ENCODE measurements around the gene PARP15.

Gene PARP15

GRCh38 chr3:122555275-122556071, 22.0 kb upstream of the PARP15 start:
- H3K9me3 Mint-ChIP-seq: no peaks in the 10 kb centered on the region
- H3K27me3 Mint-ChIP-seq (ENCODE audit: low read depth): no peaks in the 10 kb centered on the region
- no peak overlapping the region for H3K27ac Mint-ChIP-seq
- TF ChIP-seq CTCF (IDR thresholded peaks at IDR 0.05; ENCODE audit: unreplicated experiment in 3 of 3): no peak
- H3K4me1 Mint-ChIP-seq: peaks cover under 1% of the 10 kb centered on the region
- peaks cover under 1% of the 10 kb centered on the region for H3K36me3 Mint-ChIP-seq (ENCODE audit: low read depth)
- no peak overlapping the region for H3K4me3 Mint-ChIP-seq

DNA sequence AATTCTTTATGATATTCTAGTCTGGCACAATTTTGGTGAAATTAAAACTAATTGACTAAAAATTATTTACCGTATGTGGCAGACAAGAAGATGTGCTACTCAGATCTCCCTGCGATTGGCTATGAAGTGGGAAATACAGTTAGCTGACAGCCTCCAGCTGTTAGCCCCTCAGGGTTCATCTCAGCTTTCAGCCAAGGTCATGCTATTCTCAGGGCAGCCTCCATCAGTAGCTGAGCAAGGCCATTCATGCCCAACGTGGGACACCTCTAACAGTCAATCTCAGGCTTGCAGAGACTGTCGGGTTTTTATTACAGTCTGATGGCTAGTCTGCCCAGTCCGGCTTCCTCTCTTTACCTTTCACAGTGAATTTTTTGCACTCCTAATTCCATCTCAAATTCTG, 20.1 kb upstream of the PARP15 start:
- Mint-ChIP-seq H3K9me3 (no peaks in the 10 kb centered on the region), H3K4me3 (no peak overlapping the region), H3K36me3 (ENCODE audit: low read depth) (peaks cover 3% of the 10 kb centered on the region), H3K27me3 (ENCODE audit: low read depth) (no peaks in the 10 kb centered on the region), H3K27ac (no peak overlapping the region), H3K4me1 (peaks cover 7% of the 10 kb centered on the region)
- TF ChIP-seq CTCF (IDR thresholded peaks at IDR 0.05; ENCODE audit: unreplicated experiment in 3 of 3): no peak

GRCh38 chr3:122558605-122559004, 18.8 kb upstream of the PARP15 start:
- TF ChIP-seq CTCF (IDR thresholded peaks at IDR 0.05; ENCODE audit: unreplicated experiment in 3 of 3): no peak
- H3K9me3 Mint-ChIP-seq: no peaks in the 10 kb centered on the region
- no peak overlapping the region for H3K27ac Mint-ChIP-seq
- H3K27me3 Mint-ChIP-seq (ENCODE audit: low read depth): no peaks in the 10 kb centered on the region
- peaks cover 18% of the 10 kb centered on the region for H3K4me1 Mint-ChIP-seq
- H3K4me3 Mint-ChIP-seq: no peak overlapping the region
- peaks cover 3% of the 10 kb centered on the region for H3K36me3 Mint-ChIP-seq (ENCODE audit: low read depth)

DNA sequence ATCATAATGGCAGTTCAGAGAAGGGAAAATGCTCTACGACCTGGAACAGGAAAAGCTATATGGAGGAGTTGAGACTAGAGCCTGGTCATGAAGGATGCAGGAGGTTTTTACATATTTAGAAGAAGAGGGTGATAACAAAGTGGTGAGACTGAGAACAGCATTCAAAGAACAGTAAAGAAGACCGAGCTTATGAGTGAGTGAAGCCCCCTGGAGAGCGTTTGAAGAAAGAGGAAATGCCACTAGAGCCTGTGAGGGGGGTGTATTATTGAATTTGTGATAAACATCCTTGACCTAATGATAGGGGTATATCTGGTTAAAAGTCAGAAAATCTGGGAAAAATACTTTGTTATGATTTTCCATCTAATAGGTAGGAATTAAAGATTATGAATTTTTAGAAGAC, 17.5 kb upstream of the PARP15 start:
- Mint-ChIP-seq H3K27ac (no peak overlapping the region), H3K4me1 (peaks cover 24% of the 10 kb centered on the region), H3K9me3 (no peaks in the 10 kb centered on the region)

GRCh38 chr3:122560680-122561079, 16.8 kb upstream of the PARP15 start:
- Mint-ChIP-seq H3K27me3 (ENCODE audit: low read depth) (no peaks in the 10 kb centered on the region), H3K4me3 (peak overlapping the region in 1 of 3 experiments; percentile 55), H3K9me3 (no peaks in the 10 kb centered on the region), H3K4me1 (peaks cover 26% of the 10 kb centered on the region), H3K27ac (peak overlapping the region in 1 of 3 experiments; percentile 60), H3K36me3 (ENCODE audit: low read depth) (peaks cover 3% of the 10 kb centered on the region)
- peak; percentile 54 to 63 (median 55) for TF ChIP-seq CTCF (IDR thresholded peaks at IDR 0.05; ENCODE audit: unreplicated experiment in 3 of 3)

More for the DNA sequence above, 17.5 kb upstream of the PARP15 start:
- Mint-ChIP-seq H3K36me3 (ENCODE audit: low read depth) (peaks cover 3% of the 10 kb centered on the region), H3K4me3 (no peak overlapping the region), H3K27me3 (ENCODE audit: low read depth) (no peaks in the 10 kb centered on the region)
- TF ChIP-seq CTCF (IDR thresholded peaks at IDR 0.05; ENCODE audit: unreplicated experiment in 3 of 3): no peak
